ENCODE results near the gene RORC. TPM values are rescaled to one million over a fixed set of nuclear protein-coding genes. Genes with fewer than 3 reads are reported as not detected.
A peak's percentile ranks its signal among the peaks of the same experiment; 100 is the strongest.
"Not testable (repeated sequence)": the region's sequence is repeated elsewhere in the genome, so short reads cannot be mapped to it uniquely, and the experiment has no call there.

RORC gene
- total RNA-seq (2022) (0.19 and 1.2 TPM in 2 replicates), Bru-seq, nascent RNA (percentile 19 among the genes with signal in this experiment), BruChase-seq, experiment 1, labeled RNA remaining after a 6-hour chase (percentile 10 among the genes with signal in this experiment), BruChase-seq, experiment 2, labeled RNA remaining after a 2-hour chase (percentile 11 among the genes with signal in this experiment)
- long read RNA-seq, partial matches to known transcripts: 0 of 1 reads
- long read RNA-seq, other reads (novel, unspliced or antisense): 0 of 1 reads

- peaks cover 63% of the 10 kb centered on the region for H3K4me1 Mint-ChIP-seq (ENCODE audit: low read depth, unreplicated experiment)
- TF ChIP-seq, protein P1, sequence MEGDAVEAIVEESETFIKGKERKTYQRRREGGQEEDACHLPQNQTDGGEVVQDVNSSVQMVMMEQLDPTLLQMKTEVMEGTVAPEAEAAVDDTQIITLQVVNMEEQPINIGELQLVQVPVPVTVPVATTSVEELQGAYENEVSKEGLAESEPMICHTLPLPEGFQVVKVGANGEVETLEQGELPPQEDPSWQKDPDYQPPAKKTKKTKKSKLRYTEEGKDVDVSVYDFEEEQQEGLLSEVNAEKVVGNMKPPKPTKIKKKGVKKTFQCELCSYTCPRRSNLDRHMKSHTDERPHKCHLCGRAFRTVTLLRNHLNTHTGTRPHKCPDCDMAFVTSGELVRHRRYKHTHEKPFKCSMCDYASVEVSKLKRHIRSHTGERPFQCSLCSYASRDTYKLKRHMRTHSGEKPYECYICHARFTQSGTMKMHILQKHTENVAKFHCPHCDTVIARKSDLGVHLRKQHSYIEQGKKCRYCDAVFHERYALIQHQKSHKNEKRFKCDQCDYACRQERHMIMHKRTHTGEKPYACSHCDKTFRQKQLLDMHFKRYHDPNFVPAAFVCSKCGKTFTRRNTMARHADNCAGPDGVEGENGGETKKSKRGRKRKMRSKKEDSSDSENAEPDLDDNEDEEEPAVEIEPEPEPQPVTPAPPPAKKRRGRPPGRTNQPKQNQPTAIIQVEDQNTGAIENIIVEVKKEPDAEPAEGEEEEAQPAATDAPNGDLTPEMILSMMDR (IDR thresholded peaks at IDR 0.05; ENCODE audit: unreplicated experiment): no peak
- no peak for DNase-seq
- peak within 1 kb of the TSS; percentile 2 for H3K4me3 Mint-ChIP-seq (ENCODE audit: low read depth, unreplicated experiment)
- H3K27me3 Mint-ChIP-seq (ENCODE audit: unreplicated experiment): no peaks in the 10 kb centered on the region
- no TSS peak for BruUV-seq (replicated peaks)
- peaks cover 4% of the 10 kb centered on the region for H3K36me3 Mint-ChIP-seq (ENCODE audit: insufficient read depth, unreplicated experiment)
- no peaks in the 10 kb centered on the region for H3K9me3 Mint-ChIP-seq (ENCODE audit: low read depth, unreplicated experiment)
- CTCF ChIA-PET: no interaction called here
- intact Hi-C loops (cut with micrococcal nuclease; ENCODE audit: unreplicated experiment): loop anchor here (10.0 kb wide), 1 partner anchor 637 kb away; the partner anchor contains the start of genes PIP5K1A and VPS72
- H3K27ac Mint-ChIP-seq (ENCODE audit: unreplicated experiment): no peak within 1 kb of the TSS
Observed at GRCh38 chr1:151831605-151832004, at the start of gene RORC. Gene RORC, minus strand, starts transcription at chr1:151831802. Its CDS starts 38 bp downstream, at chr1:151831764.

- BruUV-seq (replicated peaks): no TSS peak
- no peak overlapping the region for H3K27ac Mint-ChIP-seq (ENCODE audit: unreplicated experiment)
- TF ChIP-seq, protein P1 (IDR thresholded peaks at IDR 0.05; ENCODE audit: unreplicated experiment): no peak
Observed at GRCh38 chr1:151875419-151876097, 44.0 kb upstream of the RORC start.

GRCh38 chr1:151872776-151873175 lies 41.2 kb upstream of the RORC start:
- BruUV-seq (replicated peaks); DNase-seq; intact Hi-C loops (cut with micrococcal nuclease; ENCODE audit: unreplicated experiment); H3K27me3 Mint-ChIP-seq (ENCODE audit: unreplicated experiment); H3K4me3 Mint-ChIP-seq (ENCODE audit: low read depth, unreplicated experiment); H3K27ac Mint-ChIP-seq (ENCODE audit: unreplicated experiment); H3K9me3 Mint-ChIP-seq (ENCODE audit: low read depth, unreplicated experiment); CTCF ChIA-PET; H3K36me3 Mint-ChIP-seq (ENCODE audit: insufficient read depth, unreplicated experiment); H3K4me1 Mint-ChIP-seq (ENCODE audit: low read depth, unreplicated experiment): not testable (repeated sequence)

More at GRCh38 chr1:151875419-151876097, 44.0 kb upstream of the RORC start:
- Mint-ChIP-seq H3K4me1 (ENCODE audit: low read depth, unreplicated experiment) (no peaks in the 10 kb centered on the region), H3K9me3 (ENCODE audit: low read depth, unreplicated experiment) (no peaks in the 10 kb centered on the region), H3K36me3 (ENCODE audit: insufficient read depth, unreplicated experiment) (no peaks in the 10 kb centered on the region), H3K4me3 (ENCODE audit: low read depth, unreplicated experiment) (no peak overlapping the region), H3K27me3 (ENCODE audit: unreplicated experiment) (no peaks in the 10 kb centered on the region)
- DNase-seq: no peak
- intact Hi-C loops (cut with micrococcal nuclease; ENCODE audit: unreplicated experiment): no loop called here
- CTCF ChIA-PET: interaction anchor here (0.7 to 0.8 kb wide), 3 partner anchors 310 to 704 kb away, joined by 3 to 4 read pairs (median 4); no protein-coding TSS in a partner anchor

- CTCF ChIA-PET: interaction anchor here (0.6 to 1.1 kb wide), 4 partner anchors 11 to 133 kb away, joined by 3 to 6 read pairs (median 4); no protein-coding TSS in a partner anchor
- TF ChIP-seq, protein P1 (IDR thresholded peaks at IDR 0.05; ENCODE audit: unreplicated experiment): no peak
- no TSS peak for BruUV-seq (replicated peaks)
- Mint-ChIP-seq H3K27me3 (ENCODE audit: unreplicated experiment) (no peaks in the 10 kb centered on the region), H3K36me3 (ENCODE audit: insufficient read depth, unreplicated experiment) (no peaks in the 10 kb centered on the region), H3K4me3 (ENCODE audit: low read depth, unreplicated experiment) (no peak overlapping the region), H3K27ac (ENCODE audit: unreplicated experiment) (no peak overlapping the region), H3K9me3 (ENCODE audit: low read depth, unreplicated experiment) (no peaks in the 10 kb centered on the region), H3K4me1 (ENCODE audit: low read depth, unreplicated experiment) (peaks cover 11% of the 10 kb centered on the region)
- intact Hi-C loops (cut with micrococcal nuclease; ENCODE audit: unreplicated experiment): no loop called here
- DNase-seq: no peak
Observed at GRCh38 chr1:151871284-151872030, 39.9 kb upstream of the RORC start.
